ENCODE data around the gene SPDEF.

The SPDEF gene

GRCh38 chr6:34573567-34574183 lies 17.5 kb upstream of the SPDEF start:
- TF ChIP-seq CTCF (IDR thresholded peaks at IDR 0.05), result no peak

GRCh38 chr6:34572585-34572984 lies 16.5 kb upstream of the SPDEF start:
- no peak for TF ChIP-seq CTCF (IDR thresholded peaks at IDR 0.05)

GRCh38 chr6:34572021-34572420 lies 15.9 kb upstream of the SPDEF start:
- TF ChIP-seq CTCF (IDR thresholded peaks at IDR 0.05), result no peak

GRCh38 chr6:34571388-34571787 lies 15.3 kb upstream of the SPDEF start:
- no peak for TF ChIP-seq CTCF (IDR thresholded peaks at IDR 0.05)

- no peak for TF ChIP-seq CTCF (IDR thresholded peaks at IDR 0.05)
Observed at GRCh38 chr6:34570066-34570833, 14.1 kb upstream of the SPDEF start.

- TF ChIP-seq CTCF (IDR thresholded peaks at IDR 0.05), result no peak
Observed at GRCh38 chr6:34569361-34569973, 13.3 kb upstream of the SPDEF start.

GRCh38 chr6:34568341-34569201 lies 12.4 kb upstream of the SPDEF start:
- no peak for TF ChIP-seq CTCF (IDR thresholded peaks at IDR 0.05)

Measured in LNCAP (cell line).